Choroid plexus epithelial cell (primary cell): ENCODE measurements around the gene HIPK2.

ENCODE experiments used
- DNase-seq: peaks from one replicate; pipeline ENCODE4 v3.0.0-alpha.2; 2010; ENCODE audit warnings: low read depth
- H3K4me3 ChIP-seq: 2 replicates; pipeline ENCODE4 v1.5.1; 2011; ENCODE audit warnings: low read depth, mild to moderate bottlenecking, control low read depth, low read length, moderate library complexity
- CTCF ChIP-seq: conservative IDR thresholded peaks from 2 replicates; pipeline ENCODE4 v1.5.1; 2011; ENCODE audit warnings: low read depth, mild to moderate bottlenecking, control low read depth, inconsistent platforms, low read length, moderate library complexity

The HIPK2 gene

GRCh38 chr7:139642283-139642682, 135.5 kb downstream of the HIPK2 start:
- no peak for TF ChIP-seq CTCF
- no peak overlapping the region for H3K4me3 ChIP-seq
- no peak for DNase-seq

DNA sequence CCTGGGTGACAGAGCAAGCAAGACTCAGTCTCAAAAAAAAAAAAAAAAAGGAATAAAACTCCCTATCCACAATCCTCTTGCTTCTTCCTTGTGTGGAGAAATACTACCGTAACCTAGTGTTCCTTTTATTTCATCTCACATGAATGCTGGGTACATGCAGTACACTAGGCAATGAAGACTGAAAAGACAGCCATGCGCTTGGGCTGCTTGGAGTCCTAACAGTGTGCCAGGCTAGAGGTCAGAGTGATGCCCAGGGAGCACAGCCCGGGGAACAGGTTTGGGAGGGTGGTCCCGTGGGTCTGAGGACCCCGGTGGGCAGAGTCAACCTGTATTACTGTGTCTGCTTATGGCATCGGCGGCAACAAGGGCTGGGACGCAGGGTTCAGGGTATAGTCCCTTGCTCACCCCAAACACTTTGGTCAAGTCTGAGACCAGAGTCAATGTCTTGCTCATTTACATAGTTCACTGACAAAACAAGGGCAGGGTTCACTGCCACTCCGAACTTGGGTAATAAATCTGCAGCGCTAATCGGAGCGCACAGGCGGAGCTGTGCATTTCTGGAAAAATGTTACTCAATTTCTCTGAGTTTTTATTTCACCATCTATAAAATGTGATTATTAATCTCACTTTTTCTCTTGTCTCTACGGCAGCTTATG, 136.3 kb downstream of the HIPK2 start:
- no peak for TF ChIP-seq CTCF
- H3K4me3 ChIP-seq: no peak overlapping the region
- no peak for DNase-seq

- no peak for DNase-seq
- no peak for TF ChIP-seq CTCF
- H3K4me3 ChIP-seq: no peak overlapping the region
These were observed 137.1 kb downstream of the HIPK2 start for GRCh38 chr7:139640681-139641080.

DNA sequence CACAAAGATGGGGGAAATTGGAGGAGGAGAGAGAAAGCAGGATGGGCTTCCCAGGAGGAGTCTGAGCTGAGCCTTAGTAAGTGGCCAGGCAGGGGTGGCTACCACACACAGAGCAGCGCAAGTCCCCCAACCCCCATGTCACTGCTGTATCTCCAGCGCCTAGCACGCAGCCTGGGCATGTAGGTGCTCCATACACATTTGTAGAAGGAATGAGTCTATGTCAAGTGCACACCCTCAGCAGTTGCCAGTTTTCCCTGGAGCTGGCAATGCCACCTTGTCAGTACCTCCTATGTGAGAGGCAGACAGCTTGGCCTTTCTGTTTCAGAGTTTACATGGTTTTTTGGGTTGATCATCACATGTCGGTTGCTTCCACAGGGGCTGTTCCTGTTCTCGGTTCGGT, 138.2 kb downstream of the HIPK2 start:
- no peak for DNase-seq
- no peak overlapping the region for H3K4me3 ChIP-seq
- TF ChIP-seq CTCF: no peak

DNA sequence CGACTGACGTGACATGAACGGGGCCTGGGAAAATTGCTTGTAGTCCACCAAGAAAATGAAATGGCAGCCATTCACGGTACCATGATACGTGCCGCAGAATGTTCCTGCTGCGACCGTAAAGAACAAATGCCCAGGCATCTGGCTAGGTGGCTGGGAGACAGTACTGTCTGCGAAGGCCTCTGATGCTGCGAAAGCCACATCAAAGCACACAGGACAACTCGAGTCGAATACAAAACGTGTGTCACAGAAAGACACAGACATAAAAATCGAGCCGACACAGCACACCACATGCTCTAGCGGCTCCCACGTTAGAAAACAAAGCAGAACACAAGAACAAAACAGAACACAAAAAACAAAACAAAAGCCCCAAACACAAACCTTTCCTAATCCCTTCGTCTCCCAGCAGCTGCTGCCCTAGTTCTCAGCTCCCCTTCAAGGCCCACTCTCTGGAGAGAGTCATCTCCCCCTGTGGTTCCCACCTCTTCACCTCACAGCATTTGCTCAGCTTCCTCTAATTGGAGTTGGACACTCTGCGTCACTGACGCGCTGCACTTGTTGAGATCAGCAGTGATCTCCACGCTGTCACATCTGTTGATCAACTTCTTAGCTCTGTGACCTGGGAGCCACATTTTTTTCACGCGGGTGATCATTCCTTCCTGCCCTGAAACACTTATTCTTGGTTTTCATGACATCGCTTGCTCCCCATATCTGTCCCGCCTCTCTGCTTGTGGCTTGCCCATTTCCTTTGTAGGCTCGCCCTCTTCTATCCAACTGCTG, 142.1 kb downstream of the HIPK2 start:
- TF ChIP-seq CTCF: no peak
- H3K4me3 ChIP-seq: no peak overlapping the region
- no peak for DNase-seq

DNA sequence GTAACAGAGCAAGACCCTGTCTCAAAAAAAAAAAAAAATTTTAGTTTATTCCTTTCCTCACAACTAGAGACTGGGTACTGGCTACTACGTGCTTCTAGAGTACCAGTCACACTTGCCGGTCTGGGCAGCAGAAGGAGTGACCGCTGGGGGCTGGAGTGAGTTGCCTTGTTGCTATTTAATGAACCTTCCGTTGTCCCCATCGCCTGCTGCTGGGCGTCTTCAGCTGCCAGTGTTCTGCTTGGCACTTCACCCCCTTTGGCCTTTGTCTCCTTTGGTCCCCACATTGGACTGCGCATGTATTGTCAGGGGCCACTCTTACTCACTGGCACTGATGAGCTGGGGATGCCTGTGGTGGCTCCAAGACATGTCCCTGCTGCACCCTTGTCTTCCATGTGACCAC, 143.7 kb downstream of the HIPK2 start:
- no peak for DNase-seq
- no peak overlapping the region for H3K4me3 ChIP-seq
- TF ChIP-seq CTCF: no peak

DNA sequence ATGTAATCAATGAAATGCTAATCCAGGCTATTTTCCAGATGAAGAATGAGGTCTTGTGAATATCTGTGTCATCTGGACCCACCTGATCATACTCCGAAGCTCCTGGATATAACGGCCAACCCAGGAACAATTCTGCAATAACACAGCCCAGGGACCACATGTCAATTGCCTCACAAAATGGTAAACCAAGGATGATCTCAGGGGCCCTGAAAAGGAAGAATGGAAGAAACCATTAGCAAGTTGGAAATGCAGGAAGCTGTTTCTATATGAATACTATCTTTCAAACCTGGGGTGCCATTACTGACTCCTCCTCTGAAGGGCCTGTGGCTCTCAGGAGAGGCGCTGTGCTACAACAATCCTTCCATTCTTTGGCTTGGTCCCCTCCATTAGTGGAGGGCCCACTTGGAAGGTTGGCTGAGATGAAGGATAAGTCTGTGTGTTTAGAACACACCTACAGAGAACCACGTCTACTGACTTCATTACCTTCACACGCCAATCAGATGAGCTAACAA, 146.2 kb downstream of the HIPK2 start:
- DNase-seq: no peak
- no peak for TF ChIP-seq CTCF
- no peak overlapping the region for H3K4me3 ChIP-seq
